Effector CD4-positive, alpha-beta T cell (primary cell): ENCODE results near the gene ACSS1.

ENCODE experiments used
- DNase-seq: peaks from one replicate; pipeline ENCODE4 v3.0.0-alpha.2; 2020

Gene ACSS1

GRCh38 chr20:24970030-24970553 is 87.8 kb downstream of the ACSS1 start:
- DNase-seq: no peak

- no peak for DNase-seq
Measured at GRCh38 chr20:24969186-24970029, 88.5 kb downstream of the ACSS1 start.

GRCh38 chr20:24968278-24968800 is 89.6 kb downstream of the ACSS1 start:
- no peak for DNase-seq

- no peak for DNase-seq
Measured at GRCh38 chr20:24966317-24967012, 91.5 kb downstream of the ACSS1 start.

- no peak for DNase-seq
Measured at GRCh38 chr20:24965065-24965919, 92.6 kb downstream of the ACSS1 start.

- DNase-seq: no peak
Measured at GRCh38 chr20:24964506-24964840, 93.5 kb downstream of the ACSS1 start.

- no peak for DNase-seq
Measured at GRCh38 chr20:24963672-24964505, 94.0 kb downstream of the ACSS1 start.

- no peak for DNase-seq
Measured at GRCh38 chr20:24962510-24962909, 95.4 kb downstream of the ACSS1 start.

GRCh38 chr20:24962182-24962492 is 95.8 kb downstream of the ACSS1 start:
- no peak for DNase-seq

- no peak for DNase-seq
Measured at GRCh38 chr20:24961384-24962181, 96.4 kb downstream of the ACSS1 start.

- no peak for DNase-seq
Measured at GRCh38 chr20:24960861-24961260, 97.1 kb downstream of the ACSS1 start.

GRCh38 chr20:24960302-24960801 is 97.6 kb downstream of the ACSS1 start:
- DNase-seq: no peak

GRCh38 chr20:24959591-24960301 is 98.2 kb downstream of the ACSS1 start:
- DNase-seq: no peak

GRCh38 chr20:24958506-24959385 is 99.2 kb downstream of the ACSS1 start:
- no peak for DNase-seq

GRCh38 chr20:24957326-24958016 is 100.5 kb downstream of the ACSS1 start:
- no peak for DNase-seq
